Sigmoid colon (tissue), 7 donors: ENCODE measurements around the gene LRFN4. TPM values are rescaled to one million over a fixed set of nuclear protein-coding genes. Genes with fewer than 3 reads are reported as not detected.

Experiments
- DNase-seq: peaks from one replicate; pipeline ENCODE4 v3.0.0-alpha.2; 2019
- H3K27ac ChIP-seq, 4 donors: fragments of 200-600 bp; sonication (generic); one replicate each; pipeline ENCODE4 v1.5.1; 2016 to 2019; ENCODE audit warnings: mild to moderate bottlenecking in 1 of 4
- H3K27me3 ChIP-seq, 3 donors: fragments of 200-600 bp; sonication (generic); one replicate each; pipeline ENCODE4 v1.5.1; 2019; ENCODE audit warnings: mild to moderate bottlenecking in 1 of 3
- H3K36me3 ChIP-seq, 4 donors: fragments of 200-600 bp; sonication (generic); one replicate each; pipeline ENCODE4 v1.5.1; 2016 to 2019
- H3K4me1 ChIP-seq, 4 donors: fragments of 200-600 bp; sonication (generic); one replicate each; pipeline ENCODE4 v1.5.1; 2017 to 2019
- H3K4me3 ChIP-seq, 4 donors: fragments of 200-600 bp; sonication (generic); one replicate each; pipeline ENCODE4 v1.5.1; 2017 to 2019; ENCODE audit warnings: mild to moderate bottlenecking in 2 of 4, moderate library complexity in 1 of 4
- H3K9me3 ChIP-seq, 4 donors: fragments of 200-600 bp in 3 of 4; sonication (generic) in 3 of 4; one replicate each; pipeline versions ENCODE4 v1.5.1 to v1.6.1; 2013 to 2019
- CTCF ChIP-seq, 4 experiments: fragments of 450-650 bp in 3 of 4; fragments of 200-600 bp in 1 of 4; IDR thresholded peaks; one replicate each; pipeline ENCODE4 v1.5.1; 2016 to 2019; ENCODE audit warnings: antibody characterized with exemption in 4 of 4, mild to moderate bottlenecking in 3 of 4, moderate library complexity in 2 of 4
- EP300 ChIP-seq, 4 donors: sonication (generic); formaldehyde crosslinking; IDR thresholded peaks; one replicate each; pipeline ENCODE4 v1.6.1; 2017; ENCODE audit warnings: antibody characterized with exemption in 4 of 4
- POLR2A ChIP-seq, 2 donors: fragments of 450-650 bp; IDR thresholded peaks; one replicate each; pipeline ENCODE4 v1.6.1; 2016; ENCODE audit warnings: antibody characterized with exemption in 2 of 2, mild to moderate bottlenecking in 2 of 2, moderate library complexity in 2 of 2
- POLR2AphosphoS5 ChIP-seq, 4 donors: sonication (generic); formaldehyde crosslinking; IDR thresholded peaks; one replicate each; pipeline ENCODE4 v1.6.1; 2017; ENCODE audit warnings: antibody characterized with exemption in 4 of 4
- WGBS, 2 donors: extraction: QIAGEN DNeasy Blood & Tissue Kit; methylation state at CpG; one replicate each; pipeline ENCODE4 v1.1.7; 2013; 5-methylcytosine and 5-hydroxymethylcytosine counted together
- intact Hi-C: fragments of 100-400 bp; cut with DNase I; formaldehyde crosslinking; loops from one replicate; pipeline ENCODE4 v1.15.1; 2023
- polyA plus RNA-seq, 3 donors: library from polyadenylated mRNA; stranded (reverse); fragments of 200-250 nt; gene quantifications; one replicate each; pipeline ENCODE4 v1.2.3, GENCODE V29; 2013
- total RNA-seq, 4 donors: library from RNA; depleted of rRNA; stranded (reverse); fragments of >200 nt; gene quantifications; one replicate each; pipeline ENCODE4 v1.1.0, GENCODE V29; 2016
- donor health status: healthy with polysubstance abuse.
- donor health status: Bipolar disorder and iron deficiency.
- donor health status: healthy.

LRFN4 gene
- total and polyA plus RNA-seq, 7 donors, result 4.2 to 32.2 (median 4.6) TPM

- Histone ChIP-seq H3K36me3 (no peaks in the 10 kb centered on the region), H3K9me3 (no peaks in the 10 kb centered on the region), H3K27ac (no peak overlapping the region), H3K4me3 (no peak overlapping the region), H3K4me1 (peaks cover 0 to under 1% (median 0%) of the 10 kb centered on the region in 4 donors), H3K27me3 (no peaks in the 10 kb centered on the region)
- no peak for TF ChIP-seq POLR2A (IDR thresholded peaks at IDR 0.05)
- TF ChIP-seq CTCF (IDR thresholded peaks at IDR 0.05), result no peak
- no peak for TF ChIP-seq EP300 (IDR thresholded peaks at IDR 0.05)
- TF ChIP-seq POLR2AphosphoS5 (IDR thresholded peaks at IDR 0.05), result no peak
- WGBS, 2 donors, result 91 to 95% methylated on average over 11 of the region's 11 CpGs
- peak; percentile 63 for DNase-seq
- intact Hi-C loops, result no loop called here
Measured at GRCh38 chr11:66862559-66863037, 5.7 kb downstream of the LRFN4 start.

DNA sequence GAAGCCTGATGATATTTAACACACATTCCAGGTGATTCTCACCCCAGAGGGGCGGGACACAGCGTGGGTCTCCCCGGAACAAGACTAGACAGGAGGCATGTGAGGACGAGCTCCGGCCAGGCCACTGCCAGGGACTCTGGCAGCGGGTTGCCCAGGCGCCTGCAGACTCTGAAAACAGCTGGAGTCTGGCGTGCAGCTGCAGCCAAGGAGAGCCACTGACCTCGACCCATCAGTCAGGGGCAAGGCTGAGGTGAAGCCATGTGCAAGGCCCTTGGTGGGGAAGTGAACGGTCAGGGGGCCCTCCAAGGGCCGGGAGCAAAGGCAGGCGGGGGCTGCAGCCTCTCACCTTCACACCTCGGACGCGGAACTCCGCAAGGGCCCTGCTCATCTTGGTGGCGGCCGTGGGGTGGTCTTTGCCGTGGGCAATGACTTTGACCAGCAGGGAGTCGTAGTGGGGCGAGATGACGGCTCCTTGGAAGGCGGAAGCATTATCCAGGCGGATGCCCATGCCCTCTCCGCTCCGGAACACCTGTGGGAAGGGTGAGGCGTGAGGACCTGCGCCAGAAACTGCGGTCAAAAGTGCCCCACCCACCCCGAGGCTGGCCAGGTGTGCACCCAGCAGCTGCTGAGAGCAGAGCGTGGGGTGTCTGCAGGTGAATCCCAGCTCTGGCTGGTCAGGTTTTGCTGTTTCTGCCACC lies 6.7 kb downstream of the LRFN4 start:
- intact Hi-C loops, result no loop called here
- no peak for DNase-seq
- Histone ChIP-seq H3K27ac (no peak overlapping the region), H3K27me3 (no peaks in the 10 kb centered on the region), H3K36me3 (no peaks in the 10 kb centered on the region), H3K4me3 (no peak overlapping the region), H3K9me3 (no peaks in the 10 kb centered on the region), H3K4me1 (no peaks in the 10 kb centered on the region)
- 40 to 85% methylated on average over 31 of the region's 31 CpGs for WGBS, 2 donors
- TF ChIP-seq POLR2AphosphoS5 (IDR thresholded peaks at IDR 0.05) (no peak), EP300 (IDR thresholded peaks at IDR 0.05) (no peak), POLR2A (IDR thresholded peaks at IDR 0.05) (no peak), CTCF (IDR thresholded peaks at IDR 0.05) (no peak)

- no peak for TF ChIP-seq POLR2A (IDR thresholded peaks at IDR 0.05)
- no peak for TF ChIP-seq EP300 (IDR thresholded peaks at IDR 0.05)
- TF ChIP-seq POLR2AphosphoS5 (IDR thresholded peaks at IDR 0.05), result no peak
- TF ChIP-seq CTCF (IDR thresholded peaks at IDR 0.05), result no peak
- Histone ChIP-seq H3K27me3 (no peaks in the 10 kb centered on the region), H3K27ac (no peak overlapping the region), H3K4me3 (no peak overlapping the region), H3K9me3 (no peaks in the 10 kb centered on the region), H3K36me3 (no peaks in the 10 kb centered on the region), H3K4me1 (no peaks in the 10 kb centered on the region)
- DNase-seq, result no peak
- WGBS, 2 donors, result 24 to 70% methylated on average over 35 of the region's 35 CpGs
- intact Hi-C loops, result no loop called here
Measured at GRCh38 chr11:66864172-66864901, 7.5 kb downstream of the LRFN4 start.

DNA sequence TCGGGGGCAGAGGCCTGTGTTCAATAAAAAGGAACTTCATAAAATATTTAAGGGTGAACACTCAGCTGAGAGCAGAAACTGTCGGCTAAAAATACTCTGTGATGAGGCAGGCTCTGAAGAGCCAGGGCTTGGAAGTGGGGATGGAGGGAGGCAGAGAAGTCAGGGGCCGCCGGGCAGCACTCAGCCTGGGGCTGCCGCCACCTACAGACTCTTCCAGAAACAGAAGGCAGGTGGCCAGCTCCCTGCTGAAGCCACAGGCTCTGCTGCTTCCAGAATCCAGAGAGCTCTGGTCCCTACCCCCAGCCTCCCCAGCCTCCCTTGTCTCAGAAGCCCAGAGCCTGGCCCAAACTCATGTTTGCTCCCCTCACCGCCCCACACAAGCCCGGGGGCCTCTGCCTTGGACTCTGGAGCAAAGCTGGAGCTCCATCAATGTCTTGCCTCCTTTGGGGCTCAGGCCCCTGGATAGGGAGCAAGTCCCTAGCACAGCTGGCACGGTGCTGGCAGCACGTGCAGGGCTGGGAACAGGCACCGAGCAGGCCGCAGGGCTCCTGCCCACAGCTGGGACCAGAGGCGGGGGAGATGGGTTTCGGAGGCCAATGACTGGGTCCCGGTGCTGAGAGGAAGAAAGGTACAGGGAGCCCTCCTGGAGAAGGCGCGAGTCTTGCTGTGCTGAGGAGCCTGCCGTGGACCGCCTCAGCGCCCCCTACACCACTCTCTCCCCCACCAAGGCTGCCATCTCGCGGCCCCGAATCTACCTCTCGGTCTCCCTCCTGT lies 8.2 kb downstream of the LRFN4 start:
- intact Hi-C loops, result no loop called here
- DNase-seq, result no peak
- Histone ChIP-seq H3K27me3 (no peaks in the 10 kb centered on the region), H3K36me3 (peaks cover 0 to 4% (median under 1%) of the 10 kb centered on the region in 4 donors), H3K9me3 (no peaks in the 10 kb centered on the region), H3K4me1 (no peaks in the 10 kb centered on the region), H3K27ac (no peak overlapping the region), H3K4me3 (no peak overlapping the region)
- WGBS, 2 donors, result 65 to 86% methylated on average over 23 of the region's 23 CpGs
- TF ChIP-seq EP300 (IDR thresholded peaks at IDR 0.05) (no peak), POLR2A (IDR thresholded peaks at IDR 0.05) (no peak), POLR2AphosphoS5 (IDR thresholded peaks at IDR 0.05) (no peak), CTCF (IDR thresholded peaks at IDR 0.05) (no peak)
